GM12878 (cell line): ENCODE measurements around the gene GMPR2. TPM values are rescaled to one million over a fixed set of nuclear protein-coding genes. Genes with fewer than 3 reads are reported as not detected.

Experiments used
- CBX5 ChIP-seq: sonication (generic); IDR thresholded peaks from 2 replicates; pipeline ENCODE4 v1.6.1; 2016; ENCODE audit warnings: low read depth, moderate library complexity, mild to moderate bottlenecking, inconsistent platforms
- CREM ChIP-seq: IDR thresholded peaks from 2 replicates; pipeline ENCODE4 v1.6.1; 2014; ENCODE audit warnings: antibody characterized with exemption, low read depth
- ETV6 ChIP-seq, 2 experiments: fragments of 450-650 bp in 1 of 2; IDR thresholded peaks in 1 of 2; conservative IDR thresholded peaks in 1 of 2; 2 replicates each; pipeline ENCODE4 v1.6.1; 2014; ENCODE audit warnings: antibody characterized with exemption in 1 of 2, borderline replicate concordance in 1 of 2, low read depth in 1 of 2, mild to moderate bottlenecking in 1 of 2, moderate library complexity in 1 of 2
- FOS ChIP-seq: IDR thresholded peaks from 3 replicates; pipeline ENCODE4 v1.6.1; 2011; ENCODE audit warnings: borderline replicate concordance; ENCODE audit not compliant: insufficient read length; ENCODE audit errors: extremely low read depth
- HDAC6 ChIP-seq: fragments of 200-600 bp; sonication (generic); IDR thresholded peaks from one replicate; pipeline ENCODE4 v1.8.0; 2017; ENCODE audit warnings: antibody characterized with exemption; ENCODE audit not compliant: unreplicated experiment
- HDGF ChIP-seq: fragments of 450-650 bp; IDR thresholded peaks from 2 replicates; pipeline ENCODE4 v1.6.1; 2016; ENCODE audit warnings: antibody characterized with exemption
- IKZF1 ChIP-seq: fragments of 450-650 bp; conservative IDR thresholded peaks from 2 replicates; pipeline ENCODE4 v1.6.1; 2017; ENCODE audit warnings: antibody characterized with exemption, mild to moderate bottlenecking
- KLF5 ChIP-seq: fragments of 450-650 bp; IDR thresholded peaks from 2 replicates; pipeline ENCODE4 v1.6.1; 2014; ENCODE audit warnings: mild to moderate bottlenecking; ENCODE audit not compliant: partially characterized antibody
- MEF2A ChIP-seq: IDR thresholded peaks from 2 replicates; pipeline ENCODE4 v1.6.1; 2011; ENCODE audit warnings: low read depth, mild to moderate bottlenecking, low read length, moderate library complexity; ENCODE audit not compliant: insufficient read depth
- NRF1 ChIP-seq: conservative IDR thresholded peaks from 2 replicates; pipeline ENCODE4 v1.6.1; 2011; ENCODE audit warnings: mild to moderate bottlenecking, low read depth, low read length, improper control_type of control experiment
- PML ChIP-seq: IDR thresholded peaks from 2 replicates; pipeline ENCODE4 v1.6.1; 2012; ENCODE audit warnings: low read length, inconsistent platforms
- POLR2AphosphoS2 ChIP-seq: IDR thresholded peaks from 2 replicates; pipeline ENCODE4 v1.6.1; 2011; ENCODE audit warnings: low read depth, mild to moderate bottlenecking, low read length, improper control_type of control experiment, moderate library complexity
- POLR2AphosphoS5 ChIP-seq: IDR thresholded peaks from 2 replicates; pipeline ENCODE4 v1.6.1; 2011; ENCODE audit warnings: mild to moderate bottlenecking, low read length, inconsistent platforms
- RAD21 ChIP-seq: IDR thresholded peaks from 2 replicates; pipeline ENCODE4 v1.6.1; 2011; ENCODE audit warnings: mild to moderate bottlenecking, low read depth, low read length, moderate library complexity; ENCODE audit not compliant: insufficient read depth
- RAD51 ChIP-seq: fragments of 450-650 bp; IDR thresholded peaks from 2 replicates; pipeline ENCODE4 v1.6.1; 2016; ENCODE audit warnings: moderate library complexity, mild to moderate bottlenecking, inconsistent platforms
- TAF1 ChIP-seq: IDR thresholded peaks from 2 replicates; pipeline ENCODE4 v1.6.1; 2011; ENCODE audit warnings: mild to moderate bottlenecking, low read depth, low read length, borderline replicate concordance
- ZNF207 ChIP-seq: fragments of 450-650 bp; IDR thresholded peaks from 2 replicates; pipeline ENCODE4 v1.6.1; 2014; ENCODE audit warnings: antibody characterized with exemption, mild to moderate bottlenecking, borderline replicate concordance
- ZNF217 ChIP-seq: fragments of 450-650 bp; IDR thresholded peaks from 2 replicates; pipeline ENCODE4 v1.6.1; 2017; ENCODE audit warnings: antibody characterized with exemption, mild to moderate bottlenecking
- ZSCAN29 ChIP-seq: fragments of 450-650 bp; IDR thresholded peaks from 2 replicates; pipeline ENCODE4 v1.6.1; 2017; ENCODE audit warnings: mild to moderate bottlenecking, moderate library complexity
- polyA plus RNA-seq, 11 experiments: library from polyadenylated mRNA; depleted of rRNA in 4 of 11; unstranded in 6 of 11; stranded (reverse) in 5 of 11; fragments of >200 nt; fragmentation: Nextera tagmentation in 4 of 11; fragmentation: Illumina TruSeq in 1 of 11; extraction: Ambion mirVana in 4 of 11; extraction: Trizol in 1 of 11; gene quantifications; 1 replicate in 1 of 11; 2 replicates in 10 of 11; pipeline versions ENCODE4 v1.2.1 to v1.2.3, GENCODE V29; 2011 to 2016; ENCODE audit warnings: inconsistent platforms in 2 of 11, missing spikeins in 2 of 11, low read depth in 1 of 11
- total RNA-seq, 4 experiments: library from RNA; depleted of rRNA in 3 of 4; stranded (reverse); fragments of >200 nt in 3 of 4; fragmentation: Illumina TruSeq in 1 of 4; extraction: Trizol in 1 of 4; gene quantifications; 2 replicates each; pipeline versions ENCODE4 v1.2.1 to v1.2.3, GENCODE V29; 2013 to 2021
- TF ChIP-seq, protein P1 (sequence below), 3 experiments: IDR thresholded peaks in 2 of 3; conservative IDR thresholded peaks in 1 of 3; 2 replicates each; pipeline ENCODE4 v1.5.1; 2011; ENCODE audit warnings: low read depth in 3 of 3, low read length in 3 of 3, mild to moderate bottlenecking in 3 of 3, control low read depth in 2 of 3, moderate library complexity in 2 of 3, inconsistent platforms in 1 of 3, mixed read lengths in 1 of 3; ENCODE audit not compliant: control insufficient read depth in 2 of 3, insufficient read depth in 1 of 3; ENCODE audit errors: extremely low read depth in 1 of 3
- TF ChIP-seq, protein P2 (sequence below): fragments of 450-650 bp; IDR thresholded peaks from 2 replicates; pipeline ENCODE4 v1.6.1; 2017; ENCODE audit warnings: mild to moderate bottlenecking, low read depth, inconsistent platforms; ENCODE audit not compliant: poor library complexity, severe bottlenecking
- TF ChIP-seq, protein P3 (sequence below): IDR thresholded peaks from 2 replicates; pipeline ENCODE4 v1.6.1; 2012; ENCODE audit warnings: low read length, inconsistent platforms
- TF ChIP-seq, protein P4 (sequence below): IDR thresholded peaks from 2 replicates; pipeline ENCODE4 v1.6.1; 2011; ENCODE audit warnings: low read depth, mild to moderate bottlenecking, low read length, moderate library complexity, borderline replicate concordance; ENCODE audit errors: extremely low read depth

GMPR2 gene
- total and polyA plus RNA-seq, 10 of the 15 experiments (the other 5 are each of a cell fraction or from before 2014, with no cell fraction given), result 55.1 to 80.3 (median 61.5) TPM

DNA sequence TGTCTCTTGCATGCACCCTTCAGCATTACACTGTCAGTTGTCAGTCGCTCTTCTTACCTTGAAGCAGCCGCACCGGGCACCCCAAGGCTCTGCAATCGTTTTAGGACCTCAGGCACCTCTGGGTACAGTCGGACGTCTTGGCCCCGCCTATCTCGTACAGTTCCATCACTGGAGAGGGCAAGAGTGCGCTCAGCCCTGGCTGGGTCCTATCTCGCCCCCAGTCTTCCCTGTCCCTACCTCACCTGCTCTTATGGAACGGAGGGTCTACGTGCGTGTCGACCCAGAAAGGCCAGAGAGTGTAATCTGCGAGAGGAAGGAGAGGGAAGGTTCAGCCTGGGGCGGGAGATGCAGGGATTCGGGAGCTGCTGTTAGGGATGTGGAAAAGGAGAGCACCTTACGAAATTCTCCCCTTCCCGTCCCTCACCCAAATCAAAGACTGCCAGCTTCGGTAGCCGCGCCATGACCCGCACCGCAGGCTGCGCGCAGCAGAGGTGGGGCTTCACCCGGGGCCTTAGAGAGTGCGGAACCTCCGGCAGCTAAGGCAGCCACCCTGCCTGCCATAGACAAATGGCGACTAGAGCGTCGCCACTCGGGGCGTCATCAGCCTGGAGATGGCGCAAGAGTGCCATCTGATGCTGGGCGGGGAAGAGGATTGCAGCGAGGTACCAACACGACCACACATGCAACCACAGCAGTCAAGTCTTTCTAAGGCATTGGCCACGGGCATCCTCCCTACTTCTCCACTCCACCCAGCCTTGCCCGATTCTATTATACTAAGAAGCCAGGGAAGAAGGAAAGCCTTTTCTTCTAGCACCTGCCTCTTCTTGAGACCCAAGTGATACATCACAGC, 17.0 kb upstream of the GMPR2 start, which contains the start of gene MDP1 (continued):
- TF ChIP-seq, protein P1, sequence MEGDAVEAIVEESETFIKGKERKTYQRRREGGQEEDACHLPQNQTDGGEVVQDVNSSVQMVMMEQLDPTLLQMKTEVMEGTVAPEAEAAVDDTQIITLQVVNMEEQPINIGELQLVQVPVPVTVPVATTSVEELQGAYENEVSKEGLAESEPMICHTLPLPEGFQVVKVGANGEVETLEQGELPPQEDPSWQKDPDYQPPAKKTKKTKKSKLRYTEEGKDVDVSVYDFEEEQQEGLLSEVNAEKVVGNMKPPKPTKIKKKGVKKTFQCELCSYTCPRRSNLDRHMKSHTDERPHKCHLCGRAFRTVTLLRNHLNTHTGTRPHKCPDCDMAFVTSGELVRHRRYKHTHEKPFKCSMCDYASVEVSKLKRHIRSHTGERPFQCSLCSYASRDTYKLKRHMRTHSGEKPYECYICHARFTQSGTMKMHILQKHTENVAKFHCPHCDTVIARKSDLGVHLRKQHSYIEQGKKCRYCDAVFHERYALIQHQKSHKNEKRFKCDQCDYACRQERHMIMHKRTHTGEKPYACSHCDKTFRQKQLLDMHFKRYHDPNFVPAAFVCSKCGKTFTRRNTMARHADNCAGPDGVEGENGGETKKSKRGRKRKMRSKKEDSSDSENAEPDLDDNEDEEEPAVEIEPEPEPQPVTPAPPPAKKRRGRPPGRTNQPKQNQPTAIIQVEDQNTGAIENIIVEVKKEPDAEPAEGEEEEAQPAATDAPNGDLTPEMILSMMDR (IDR thresholded peaks at IDR 0.05 in 2 of 3, conservative IDR thresholded peaks at IDR 0.05 in 1 of 3; ENCODE audit: control insufficient read depth in 2 of 3, extremely low read depth in 1 of 3, insufficient read depth in 1 of 3, low read depth in 3 of 3, low read length in 3 of 3), result peak; percentile 82 to 94 (median 83); a peak in 5 of 6 replicates
- TF ChIP-seq PML (peak; percentile 83; the same call in 1 of the 2 replicates), RAD21 (peak; percentile 76), FOS (no peak), HDAC6 (no peak), CBX5 (no peak), ETV6 (conservative IDR thresholded peaks at IDR 0.05 in 1 of 2, IDR thresholded peaks at IDR 0.05 in 1 of 2; ENCODE audit: borderline replicate concordance in 1 of 2, low read depth in 1 of 2) (no peak), ZNF217 (no peak), NRF1 (0 out of 2 replicates have a peak, but pooled peaks have one; percentile 9), KLF5 (peak; percentile 77), IKZF1 (peak; percentile 77), ZSCAN29 (no peak), MEF2A (peak; percentile 27; the same call in 1 of the 2 replicates), HDGF (no peak), RAD51 (no peak), POLR2AphosphoS5 (peak; percentile 89), TAF1 (peak; percentile 81; the same call in 1 of the 2 replicates), POLR2AphosphoS2 (peak; percentile 86; the same call in 1 of the 2 replicates), ZNF207 (no peak), CREM (peak; percentile 98)
- TF ChIP-seq, protein P2, sequence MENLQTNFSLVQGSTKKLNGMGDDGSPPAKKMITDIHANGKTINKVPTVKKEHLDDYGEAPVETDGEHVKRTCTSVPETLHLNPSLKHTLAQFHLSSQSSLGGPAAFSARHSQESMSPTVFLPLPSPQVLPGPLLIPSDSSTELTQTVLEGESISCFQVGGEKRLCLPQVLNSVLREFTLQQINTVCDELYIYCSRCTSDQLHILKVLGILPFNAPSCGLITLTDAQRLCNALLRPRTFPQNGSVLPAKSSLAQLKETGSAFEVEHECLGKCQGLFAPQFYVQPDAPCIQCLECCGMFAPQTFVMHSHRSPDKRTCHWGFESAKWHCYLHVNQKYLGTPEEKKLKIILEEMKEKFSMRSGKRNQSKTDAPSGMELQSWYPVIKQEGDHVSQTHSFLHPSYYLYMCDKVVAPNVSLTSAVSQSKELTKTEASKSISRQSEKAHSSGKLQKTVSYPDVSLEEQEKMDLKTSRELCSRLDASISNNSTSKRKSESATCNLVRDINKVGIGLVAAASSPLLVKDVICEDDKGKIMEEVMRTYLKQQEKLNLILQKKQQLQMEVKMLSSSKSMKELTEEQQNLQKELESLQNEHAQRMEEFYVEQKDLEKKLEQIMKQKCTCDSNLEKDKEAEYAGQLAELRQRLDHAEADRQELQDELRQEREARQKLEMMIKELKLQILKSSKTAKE, result no peak
- TF ChIP-seq, protein P3, sequence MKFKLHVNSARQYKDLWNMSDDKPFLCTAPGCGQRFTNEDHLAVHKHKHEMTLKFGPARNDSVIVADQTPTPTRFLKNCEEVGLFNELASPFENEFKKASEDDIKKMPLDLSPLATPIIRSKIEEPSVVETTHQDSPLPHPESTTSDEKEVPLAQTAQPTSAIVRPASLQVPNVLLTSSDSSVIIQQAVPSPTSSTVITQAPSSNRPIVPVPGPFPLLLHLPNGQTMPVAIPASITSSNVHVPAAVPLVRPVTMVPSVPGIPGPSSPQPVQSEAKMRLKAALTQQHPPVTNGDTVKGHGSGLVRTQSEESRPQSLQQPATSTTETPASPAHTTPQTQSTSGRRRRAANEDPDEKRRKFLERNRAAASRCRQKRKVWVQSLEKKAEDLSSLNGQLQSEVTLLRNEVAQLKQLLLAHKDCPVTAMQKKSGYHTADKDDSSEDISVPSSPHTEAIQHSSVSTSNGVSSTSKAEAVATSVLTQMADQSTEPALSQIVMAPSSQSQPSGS, result no peak
- TF ChIP-seq, protein P4, sequence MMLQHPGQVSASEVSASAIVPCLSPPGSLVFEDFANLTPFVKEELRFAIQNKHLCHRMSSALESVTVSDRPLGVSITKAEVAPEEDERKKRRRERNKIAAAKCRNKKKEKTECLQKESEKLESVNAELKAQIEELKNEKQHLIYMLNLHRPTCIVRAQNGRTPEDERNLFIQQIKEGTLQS, result no peak
